Mucosa of descending colon (tissue), 3 donors: ENCODE results near the gene HCN1. TPM values are rescaled to one million over a fixed set of nuclear protein-coding genes. Genes with fewer than 3 reads are reported as not detected.
"Not testable (repeated sequence)": the region's sequence is repeated elsewhere in the genome, so short reads cannot be mapped to it uniquely, and the experiment has no call there.

Experiments
- ATAC-seq: fragments of 200-7000 bp; cut with Tn5 transposase; one replicate; pipeline ENCODE4 v1.9.1; 2020; ENCODE audit warnings: mild to moderate bottlenecking, moderate library complexity
- DNase-seq, 3 donors: peaks; one replicate each; pipeline ENCODE4 v3.0.0-alpha.2; 2020
- H3K36me3 ChIP-seq: fragments of 200-600 bp; one replicate; pipeline ENCODE4 v1.8.0; 2021; ENCODE audit warnings: low read depth, mild to moderate bottlenecking
- H3K4me1 ChIP-seq: fragments of 200-600 bp; one replicate; pipeline ENCODE4 v1.8.0; 2021; ENCODE audit warnings: low read depth, mild to moderate bottlenecking
- H3K4me3 ChIP-seq: fragments of 200-600 bp; one replicate; pipeline ENCODE4 v1.8.0; 2021; ENCODE audit warnings: mild to moderate bottlenecking
- H3K9me3 ChIP-seq: fragments of 200-600 bp; one replicate; pipeline ENCODE4 v1.8.0; 2021; ENCODE audit warnings: mild to moderate bottlenecking
- CTCF ChIP-seq: fragments of 200-600 bp; IDR thresholded peaks from one replicate; pipeline ENCODE4 v1.8.0; 2022; ENCODE audit warnings: antibody characterized with exemption, mild to moderate bottlenecking
- intact Hi-C, 2 donors: fragments of 100-400 bp; cut with DNase I in 1 of 2; cut with micrococcal nuclease in 1 of 2; formaldehyde crosslinking; loops; one replicate each; pipeline versions ENCODE4 v1.11.0 to v1.11.1; 2022; cut with DNase I, micrococcal nuclease
- total RNA-seq, 3 donors: library from RNA; stranded (reverse); fragmentation: NEBNext Ultra II Directional in 2 of 3; extraction: Animal tissue kit (Norgen Biotek cat#: 25700) in 2 of 3; gene quantifications; one replicate each; pipeline versions ENCODE4 v1.2.1 to v1.2.4, GENCODE V29; 2021 to 2023
- donor health status: DM: no; HTN: no; CAD: no; lungs with moderate emphysema.
- donor health status: DM: no; HTN: no; CAD: no.
- donor health status: DM: no; HTN: yes; CAD: no.

Gene HCN1
- total RNA-seq, 3 donors from 2014 or later, result 0.05 to 0.35 TPM; not detected in 1

GRCh38 chr5:45376417-45376816, 319.8 kb downstream of the HCN1 start:
- TF ChIP-seq CTCF, result no peak
- no peak overlapping the region for H3K4me3 ChIP-seq
- intact Hi-C loops, result no loop called here
- H3K9me3 ChIP-seq, result no peaks in the 10 kb centered on the region
- DNase-seq, result no peak
- H3K36me3 ChIP-seq, result no peaks in the 10 kb centered on the region
- no peaks in the 10 kb centered on the region for H3K4me1 ChIP-seq
- ATAC-seq, result no peak

GRCh38 chr5:45372629-45373028, 323.6 kb downstream of the HCN1 start:
- intact Hi-C loops, result no loop called here
- H3K4me3 ChIP-seq, result no peak overlapping the region
- ATAC-seq, result no peak
- no peak for DNase-seq
- H3K9me3 ChIP-seq, result no peaks in the 10 kb centered on the region
- TF ChIP-seq CTCF, result no peak
- no peaks in the 10 kb centered on the region for H3K4me1 ChIP-seq
- H3K36me3 ChIP-seq, result no peaks in the 10 kb centered on the region

GRCh38 chr5:45371423-45371822, 324.8 kb downstream of the HCN1 start:
- intact Hi-C loops, DNase-seq, H3K36me3 ChIP-seq, H3K4me3 ChIP-seq, ATAC-seq, H3K4me1 ChIP-seq, H3K9me3 ChIP-seq: not testable (repeated sequence)

- Histone ChIP-seq H3K9me3 (no peaks in the 10 kb centered on the region), H3K36me3 (no peaks in the 10 kb centered on the region), H3K4me1 (no peaks in the 10 kb centered on the region), H3K4me3 (no peak overlapping the region)
- ATAC-seq (no peak), DNase-seq (no peak)
- TF ChIP-seq CTCF, result no peak
- intact Hi-C loops, result no loop called here
Measured at GRCh38 chr5:45355189-45355992, 340.8 kb downstream of the HCN1 start.

GRCh38 chr5:45336464-45336863, 359.7 kb downstream of the HCN1 start:
- no peak for DNase-seq
- intact Hi-C loops, result no loop called here
- ATAC-seq, result no peak
- no peaks in the 10 kb centered on the region for H3K36me3 ChIP-seq
- H3K4me3 ChIP-seq, result no peak overlapping the region
- H3K9me3 ChIP-seq, result no peaks in the 10 kb centered on the region
- TF ChIP-seq CTCF, result no peak
- no peaks in the 10 kb centered on the region for H3K4me1 ChIP-seq

- H3K9me3 ChIP-seq, result no peaks in the 10 kb centered on the region
- DNase-seq (no peak), ATAC-seq (no peak)
- TF ChIP-seq CTCF, result no peak
- intact Hi-C loops, result no loop called here
- no peaks in the 10 kb centered on the region for H3K4me1 ChIP-seq
- no peaks in the 10 kb centered on the region for H3K36me3 ChIP-seq
- no peak overlapping the region for H3K4me3 ChIP-seq
Measured at GRCh38 chr5:45335978-45336377, 360.2 kb downstream of the HCN1 start.
